SK-N-SH treated with all-trans-retinoic acid at 6 μM for 48 hours (cell line): Measurements from ENCODE around the gene C5orf22.

Experiments used
- ARNTL ChIP-seq: fragments of 450-650 bp; formaldehyde crosslinking; IDR thresholded peaks from 2 replicates; pipeline ENCODE4 v1.5.0; 2020; ENCODE audit warnings: low read depth, mild to moderate bottlenecking, moderate library complexity, borderline replicate concordance
- BACH2 ChIP-seq: fragments of 250-450 bp; sonication (Bioruptor Pico); IDR thresholded peaks from 2 replicates; pipeline ENCODE4 v1.9.0; 2021; ENCODE audit warnings: mild to moderate bottlenecking, borderline replicate concordance
- RARB ChIP-seq: fragments of 250-450 bp; sonication (Bioruptor Pico); IDR thresholded peaks from 2 replicates; pipeline ENCODE4 v1.8.0; 2021; ENCODE audit warnings: mild to moderate bottlenecking, moderate library complexity
- ZC3H10 ChIP-seq: fragments of 250-450 bp; sonication (Bioruptor Pico); IDR thresholded peaks from 2 replicates; pipeline ENCODE4 v1.5.1; 2021; ENCODE audit warnings: mild to moderate bottlenecking, moderate library complexity
- ZFP30 ChIP-seq: fragments of 450-650 bp; formaldehyde crosslinking; IDR thresholded peaks from 2 replicates; pipeline ENCODE4 v1.5.0; 2022; ENCODE audit warnings: mild to moderate bottlenecking, moderate library complexity
- ZNF8 ChIP-seq: fragments of 450-650 bp; formaldehyde crosslinking; IDR thresholded peaks from 2 replicates; pipeline ENCODE4 v1.5.0; 2020; ENCODE audit warnings: mild to moderate bottlenecking, moderate library complexity
- TF ChIP-seq, protein P1 (sequence below): fragments of 250-450 bp; sonication (Bioruptor Pico); IDR thresholded peaks from 2 replicates; pipeline ENCODE4 v1.8.0; 2020; ENCODE audit warnings: mild to moderate bottlenecking, moderate library complexity, borderline replicate concordance
- TF ChIP-seq, protein P2 (sequence below): fragments of 250-450 bp; sonication (Bioruptor Pico); IDR thresholded peaks from 2 replicates; pipeline ENCODE4 v1.5.0; 2020; ENCODE audit warnings: mild to moderate bottlenecking, moderate library complexity

DNA sequence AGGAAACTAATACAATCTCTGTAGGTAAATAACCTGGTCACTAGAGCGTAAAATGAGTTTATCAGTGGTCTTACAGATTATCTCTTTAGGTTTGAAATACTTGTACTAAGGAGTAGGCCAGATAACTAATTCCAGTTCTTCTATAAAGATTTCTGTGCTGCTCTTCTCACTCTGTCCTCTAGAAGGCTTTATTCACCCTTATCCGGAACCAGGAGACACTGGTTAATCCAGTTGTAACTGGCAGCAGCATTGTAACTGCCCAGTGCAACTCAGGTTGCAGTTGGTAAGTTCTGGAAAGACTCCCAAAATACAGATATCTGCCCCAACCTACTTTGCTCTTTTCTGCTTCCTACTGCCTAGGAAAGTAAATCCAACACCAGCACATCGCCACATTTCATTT lies 19.8 kb downstream of the C5orf22 start:
- TF ChIP-seq, protein P1, sequence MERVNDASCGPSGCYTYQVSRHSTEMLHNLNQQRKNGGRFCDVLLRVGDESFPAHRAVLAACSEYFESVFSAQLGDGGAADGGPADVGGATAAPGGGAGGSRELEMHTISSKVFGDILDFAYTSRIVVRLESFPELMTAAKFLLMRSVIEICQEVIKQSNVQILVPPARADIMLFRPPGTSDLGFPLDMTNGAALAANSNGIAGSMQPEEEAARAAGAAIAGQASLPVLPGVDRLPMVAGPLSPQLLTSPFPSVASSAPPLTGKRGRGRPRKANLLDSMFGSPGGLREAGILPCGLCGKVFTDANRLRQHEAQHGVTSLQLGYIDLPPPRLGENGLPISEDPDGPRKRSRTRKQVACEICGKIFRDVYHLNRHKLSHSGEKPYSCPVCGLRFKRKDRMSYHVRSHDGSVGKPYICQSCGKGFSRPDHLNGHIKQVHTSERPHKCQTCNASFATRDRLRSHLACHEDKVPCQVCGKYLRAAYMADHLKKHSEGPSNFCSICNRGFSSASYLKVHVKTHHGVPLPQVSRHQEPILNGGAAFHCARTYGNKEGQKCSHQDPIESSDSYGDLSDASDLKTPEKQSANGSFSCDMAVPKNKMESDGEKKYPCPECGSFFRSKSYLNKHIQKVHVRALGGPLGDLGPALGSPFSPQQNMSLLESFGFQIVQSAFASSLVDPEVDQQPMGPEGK (CRISPR knock-in tag), result no peak
- TF ChIP-seq ZNF8 (CRISPR knock-in tag), result no peak
- TF ChIP-seq ZC3H10 (CRISPR knock-in tag), result no peak
- no peak for TF ChIP-seq ARNTL (CRISPR knock-in tag)
- no peak for TF ChIP-seq RARB (CRISPR knock-in tag)
- TF ChIP-seq, protein P2, sequence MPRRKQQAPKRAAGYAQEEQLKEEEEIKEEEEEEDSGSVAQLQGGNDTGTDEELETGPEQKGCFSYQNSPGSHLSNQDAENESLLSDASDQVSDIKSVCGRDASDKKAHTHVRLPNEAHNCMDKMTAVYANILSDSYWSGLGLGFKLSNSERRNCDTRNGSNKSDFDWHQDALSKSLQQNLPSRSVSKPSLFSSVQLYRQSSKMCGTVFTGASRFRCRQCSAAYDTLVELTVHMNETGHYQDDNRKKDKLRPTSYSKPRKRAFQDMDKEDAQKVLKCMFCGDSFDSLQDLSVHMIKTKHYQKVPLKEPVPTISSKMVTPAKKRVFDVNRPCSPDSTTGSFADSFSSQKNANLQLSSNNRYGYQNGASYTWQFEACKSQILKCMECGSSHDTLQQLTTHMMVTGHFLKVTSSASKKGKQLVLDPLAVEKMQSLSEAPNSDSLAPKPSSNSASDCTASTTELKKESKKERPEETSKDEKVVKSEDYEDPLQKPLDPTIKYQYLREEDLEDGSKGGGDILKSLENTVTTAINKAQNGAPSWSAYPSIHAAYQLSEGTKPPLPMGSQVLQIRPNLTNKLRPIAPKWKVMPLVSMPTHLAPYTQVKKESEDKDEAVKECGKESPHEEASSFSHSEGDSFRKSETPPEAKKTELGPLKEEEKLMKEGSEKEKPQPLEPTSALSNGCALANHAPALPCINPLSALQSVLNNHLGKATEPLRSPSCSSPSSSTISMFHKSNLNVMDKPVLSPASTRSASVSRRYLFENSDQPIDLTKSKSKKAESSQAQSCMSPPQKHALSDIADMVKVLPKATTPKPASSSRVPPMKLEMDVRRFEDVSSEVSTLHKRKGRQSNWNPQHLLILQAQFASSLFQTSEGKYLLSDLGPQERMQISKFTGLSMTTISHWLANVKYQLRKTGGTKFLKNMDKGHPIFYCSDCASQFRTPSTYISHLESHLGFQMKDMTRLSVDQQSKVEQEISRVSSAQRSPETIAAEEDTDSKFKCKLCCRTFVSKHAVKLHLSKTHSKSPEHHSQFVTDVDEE (CRISPR knock-in tag), result no peak
- no peak for TF ChIP-seq BACH2 (CRISPR knock-in tag)
- TF ChIP-seq ZFP30 (CRISPR knock-in tag), result no peak
